Right lobe of liver (tissue), 4 donors: ENCODE measurements around the gene TC2N.

Source experiments
- CTCF ChIP-seq, 4 donors: fragments of 200-600 bp in 3 of 4; fragments of 450-650 bp in 1 of 4; IDR thresholded peaks; one replicate each; pipeline versions ENCODE4 v1.5.1 to v1.8.0; 2016 to 2022; ENCODE audit warnings: antibody characterized with exemption in 4 of 4, mild to moderate bottlenecking in 2 of 4
- POLR2A ChIP-seq: fragments of 450-650 bp; IDR thresholded peaks from one replicate; pipeline ENCODE4 v1.6.1; 2017; ENCODE audit warnings: antibody characterized with exemption, mild to moderate bottlenecking
- donor health status: DM: no; HTN: no; CAD: no.
- donor health status: DM: no; HTN: no; CAD: no.
- donor health status: DM: no; HTN: yes; CAD: no.

- TF ChIP-seq POLR2A = no peak
- no peak for TF ChIP-seq CTCF (IDR thresholded peaks at IDR 0.05)
These were observed 116.6 kb downstream of the TC2N start for GRCh38 chr14:91750634-91751198.
